ENCODE results near the gene CCN5.
"Not testable (repeated sequence)": the region's sequence is repeated elsewhere in the genome, so short reads cannot be mapped to it uniquely, and the experiment has no call there.

CCN5 gene

DNA sequence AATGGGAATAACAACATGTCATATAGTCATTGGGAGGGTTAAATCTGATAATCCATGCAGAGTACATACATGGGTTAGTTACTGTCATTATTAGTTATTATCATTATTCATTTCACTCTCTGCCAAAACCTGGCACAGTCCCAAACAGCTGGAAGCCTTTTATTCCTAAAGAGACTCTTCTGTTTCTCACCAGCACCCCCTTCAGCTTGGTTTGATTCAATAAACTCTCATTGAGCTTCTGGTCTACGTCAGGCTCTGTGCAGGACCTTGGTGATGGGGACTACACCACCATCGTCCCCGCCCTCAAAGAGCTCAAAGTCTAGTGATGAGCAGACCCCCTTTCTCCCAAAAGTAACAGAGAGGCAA, 32.8 kb downstream of the CCN5 start:
- Histone ChIP-seq H3K27ac (no peak overlapping the region), H3K4me3 (no peak overlapping the region)

DNA sequence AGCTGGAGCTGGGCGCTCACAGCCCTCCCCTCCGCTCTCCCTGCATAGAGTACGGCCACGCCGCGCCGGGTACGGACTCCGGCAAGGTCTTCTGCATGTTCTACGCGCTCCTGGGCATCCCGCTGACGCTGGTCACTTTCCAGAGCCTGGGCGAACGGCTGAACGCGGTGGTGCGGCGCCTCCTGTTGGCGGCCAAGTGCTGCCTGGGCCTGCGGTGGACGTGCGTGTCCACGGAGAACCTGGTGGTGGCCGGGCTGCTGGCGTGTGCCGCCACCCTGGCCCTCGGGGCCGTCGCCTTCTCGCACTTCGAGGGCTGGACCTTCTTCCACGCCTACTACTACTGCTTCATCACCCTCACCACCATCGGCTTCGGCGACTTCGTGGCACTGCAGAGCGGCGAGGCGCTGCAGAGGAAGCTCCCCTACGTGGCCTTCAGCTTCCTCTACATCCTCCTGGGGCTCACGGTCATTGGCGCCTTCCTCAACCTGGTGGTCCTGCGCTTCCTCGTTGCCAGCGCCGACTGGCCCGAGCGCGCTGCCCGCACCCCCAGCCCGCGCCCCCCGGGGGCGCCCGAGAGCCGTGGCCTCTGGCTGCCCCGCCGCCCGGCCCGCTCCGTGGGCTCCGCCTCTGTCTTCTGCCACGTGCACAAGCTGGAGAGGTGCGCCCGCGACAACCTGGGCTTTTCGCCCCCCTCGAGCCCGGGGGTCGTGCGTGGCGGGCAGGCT, 35.1 kb downstream of the CCN5 start:
- Histone ChIP-seq H3K4me3 (no peak overlapping the region), H3K27ac (no peak overlapping the region)

DNA sequence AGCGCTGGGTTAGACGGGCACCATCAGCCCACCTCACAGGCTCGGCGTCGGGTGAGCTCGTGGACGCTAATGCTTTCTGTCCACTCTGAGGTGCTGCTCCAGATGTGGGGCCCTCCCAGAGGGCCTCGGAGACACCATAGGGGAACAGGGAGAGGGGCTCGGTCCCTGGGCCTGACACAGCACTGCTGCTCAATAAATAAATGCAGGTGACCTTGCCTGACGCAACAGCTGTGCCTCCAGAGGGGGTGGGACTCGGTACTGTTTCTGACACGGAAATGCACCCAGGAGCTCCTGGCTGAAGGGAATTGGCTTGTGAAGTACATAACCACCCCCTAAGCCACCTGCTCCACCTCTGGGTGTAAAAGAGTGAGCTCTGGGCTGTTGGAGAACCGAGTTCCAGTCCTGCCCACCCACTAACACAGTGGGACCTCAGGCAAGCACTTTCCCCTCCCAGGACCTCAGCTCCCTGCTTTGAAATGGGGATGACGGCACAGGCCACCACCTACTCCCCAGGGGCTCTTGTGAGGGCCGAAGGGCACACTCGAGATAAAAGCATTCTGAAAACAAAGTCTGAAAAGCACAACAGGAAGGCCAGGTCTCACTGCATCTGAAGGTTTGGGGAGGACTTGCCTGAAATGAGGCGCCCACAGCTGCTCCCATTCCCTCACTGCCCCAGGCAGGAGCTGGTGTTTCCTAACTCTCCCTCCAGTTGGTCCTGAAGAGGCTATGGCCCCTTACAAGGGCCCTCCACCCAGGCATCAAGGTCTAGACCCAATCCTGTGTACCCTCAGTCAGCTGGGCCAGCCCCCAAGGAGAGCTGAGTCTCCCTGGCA, 37.1 kb downstream of the CCN5 start:
- Histone ChIP-seq H3K4me3 (no peak overlapping the region), H3K27ac (no peak overlapping the region)

DNA sequence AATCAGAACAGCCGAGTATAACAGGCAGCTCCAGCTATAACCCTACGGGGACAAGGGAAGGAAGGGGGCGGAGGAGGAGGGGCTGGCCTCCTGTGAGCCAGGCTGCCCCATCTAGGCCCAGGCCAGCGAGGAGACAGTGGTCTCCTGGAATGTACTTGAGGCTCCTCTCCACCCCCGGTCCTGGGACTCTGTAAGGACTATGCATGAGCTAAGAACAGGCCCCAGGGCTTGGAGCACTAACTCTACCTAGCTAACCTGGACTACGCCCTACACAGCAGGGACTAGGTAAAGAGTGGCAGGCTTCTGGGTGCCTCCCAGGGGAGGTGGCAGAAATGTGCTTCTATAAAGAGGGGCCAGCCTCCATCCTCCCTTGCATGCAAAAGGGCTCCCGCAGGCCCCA, 39.4 kb downstream of the CCN5 start:
- H3K27ac ChIP-seq: no peak overlapping the region
- H3K4me3 ChIP-seq: no peak overlapping the region

DNA sequence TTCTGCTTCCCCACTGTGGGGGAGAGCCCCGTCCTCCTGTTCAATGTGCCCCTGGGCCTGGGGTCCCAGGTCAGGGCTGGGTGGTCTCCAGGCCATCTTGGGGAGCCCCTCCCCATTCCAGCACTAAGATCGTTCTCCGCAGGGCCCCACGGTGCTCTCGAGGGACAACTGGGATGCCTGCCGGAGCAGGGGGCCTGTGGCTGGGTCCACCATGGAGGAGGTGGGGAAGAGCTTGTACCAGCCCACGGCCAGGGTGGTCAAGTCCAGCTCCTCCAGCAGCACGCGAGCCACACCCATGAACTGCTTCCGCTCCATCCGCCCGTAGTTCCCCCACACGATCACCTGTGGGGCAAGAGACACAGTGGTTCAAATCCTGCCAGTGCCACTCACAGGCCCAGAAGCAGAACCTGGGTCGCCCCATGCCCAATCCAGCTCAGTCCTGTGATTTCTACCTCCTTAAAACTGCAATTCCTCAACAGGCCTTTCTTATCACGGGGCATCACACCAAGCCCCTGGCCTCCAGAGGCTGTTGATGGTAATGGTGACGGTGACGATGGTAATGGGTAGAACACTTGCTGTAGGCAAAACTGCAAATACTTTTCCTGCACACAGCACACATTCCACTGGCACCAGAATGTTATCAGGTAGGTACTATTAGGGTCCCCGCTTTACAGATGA, 41.0 kb downstream of the CCN5 start:
- H3K4me3 ChIP-seq: no peak overlapping the region

DNA sequence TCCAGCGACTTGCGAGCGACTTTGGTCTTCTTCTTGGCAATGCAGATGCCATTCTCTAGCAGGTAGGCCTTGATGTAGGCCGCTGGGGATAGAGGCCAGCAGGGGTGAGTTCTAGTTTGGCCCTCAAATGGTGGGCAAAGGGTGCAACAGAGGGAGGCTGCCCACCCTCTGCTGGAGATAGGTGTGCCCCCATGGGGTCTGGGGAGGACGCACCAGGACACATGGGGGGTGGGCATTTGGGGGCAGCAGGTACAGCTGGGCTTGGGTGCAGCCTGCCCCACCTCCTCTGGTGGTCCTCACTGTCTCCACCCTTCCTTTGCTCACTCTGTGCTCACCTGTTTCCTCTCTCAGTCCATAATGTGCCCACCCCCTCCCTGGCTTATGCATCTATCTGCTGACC, 41.8 kb downstream of the CCN5 start:
- H3K4me3 ChIP-seq: no peak overlapping the region
- H3K27ac ChIP-seq: no peak overlapping the region

More for the DNA sequence above, 41.0 kb downstream of the CCN5 start:
- no peak overlapping the region for H3K27ac ChIP-seq

- no peak overlapping the region for H3K27ac ChIP-seq
These were observed 43.3 kb downstream of the CCN5 start for GRCh38 chr20:44758247-44759101.

GRCh38 chr20:44759595-44759994, 44.4 kb downstream of the CCN5 start:
- Histone ChIP-seq H3K27ac (no peak overlapping the region), H3K4me3 (no peak overlapping the region)

More at GRCh38 chr20:44758247-44759101, 43.3 kb downstream of the CCN5 start:
- no peak overlapping the region for H3K4me3 ChIP-seq

- Histone ChIP-seq H3K4me3 (no peak overlapping the region), H3K27ac (no peak overlapping the region)
These were observed 46.3 kb downstream of the CCN5 start for GRCh38 chr20:44761423-44761822.

GRCh38 chr20:44762466-44763140, 47.4 kb downstream of the CCN5 start:
- no peak overlapping the region for H3K4me3 ChIP-seq
- H3K27ac ChIP-seq: peak overlapping the region in 1 of 21 experiments; percentile 49

GRCh38 chr20:44763798-44764197, 48.6 kb downstream of the CCN5 start:
- not testable (repeated sequence) for H3K4me3 ChIP-seq, H3K27ac ChIP-seq

- H3K27ac ChIP-seq: no peak overlapping the region
- no peak overlapping the region for H3K4me3 ChIP-seq
These were observed 49.9 kb downstream of the CCN5 start for GRCh38 chr20:44765091-44765490.

- H3K4me3 ChIP-seq: no peak overlapping the region
- no peak overlapping the region for H3K27ac ChIP-seq
These were observed 50.7 kb downstream of the CCN5 start for GRCh38 chr20:44765701-44766347.

DNA sequence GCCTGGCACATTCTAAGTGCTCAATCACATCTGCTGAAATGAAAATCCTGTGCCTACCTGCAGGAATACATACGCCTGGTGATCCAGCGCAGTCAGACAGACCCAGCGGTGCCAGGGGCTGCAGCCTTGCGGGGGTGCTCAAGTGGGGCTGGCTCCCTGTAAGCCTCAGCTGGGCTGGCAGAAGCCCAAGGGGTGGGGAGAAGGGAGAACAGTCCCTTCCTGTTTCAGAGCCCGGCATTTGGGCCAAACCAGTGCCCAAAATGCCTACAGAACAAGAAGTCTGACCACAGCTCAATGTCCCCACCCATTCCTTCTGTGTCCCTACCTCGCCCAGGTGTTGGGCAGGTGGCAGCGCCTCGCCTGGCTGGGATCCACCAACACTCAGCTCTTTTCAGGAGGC, 53.1 kb downstream of the CCN5 start:
- Histone ChIP-seq H3K4me3 (no peak overlapping the region), H3K27ac (no peak overlapping the region)

GRCh38 chr20:44768854-44769480, 53.8 kb downstream of the CCN5 start:
- Histone ChIP-seq H3K4me3 (no peak overlapping the region), H3K27ac (no peak overlapping the region)

DNA sequence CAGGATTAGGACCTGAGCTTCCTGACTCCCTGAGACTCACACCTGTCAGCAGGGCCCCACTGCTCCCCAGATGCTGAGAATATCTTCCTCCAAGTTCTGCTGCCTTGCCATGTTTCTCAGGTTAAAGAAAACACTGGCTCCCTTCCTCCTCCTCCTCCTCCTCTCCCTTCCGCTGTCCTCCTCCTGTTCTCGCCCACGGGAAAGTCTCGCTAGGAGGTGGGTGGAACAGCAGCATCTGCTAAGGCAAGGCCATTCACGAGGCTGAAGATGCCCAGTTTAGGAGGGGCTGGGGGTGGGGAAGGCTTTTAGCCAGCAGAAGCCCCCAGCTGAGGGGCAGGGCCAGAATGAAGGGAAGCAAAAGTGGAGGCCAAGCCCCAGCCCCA, 54.3 kb downstream of the CCN5 start:
- no peak overlapping the region for H3K27ac ChIP-seq

DNA sequence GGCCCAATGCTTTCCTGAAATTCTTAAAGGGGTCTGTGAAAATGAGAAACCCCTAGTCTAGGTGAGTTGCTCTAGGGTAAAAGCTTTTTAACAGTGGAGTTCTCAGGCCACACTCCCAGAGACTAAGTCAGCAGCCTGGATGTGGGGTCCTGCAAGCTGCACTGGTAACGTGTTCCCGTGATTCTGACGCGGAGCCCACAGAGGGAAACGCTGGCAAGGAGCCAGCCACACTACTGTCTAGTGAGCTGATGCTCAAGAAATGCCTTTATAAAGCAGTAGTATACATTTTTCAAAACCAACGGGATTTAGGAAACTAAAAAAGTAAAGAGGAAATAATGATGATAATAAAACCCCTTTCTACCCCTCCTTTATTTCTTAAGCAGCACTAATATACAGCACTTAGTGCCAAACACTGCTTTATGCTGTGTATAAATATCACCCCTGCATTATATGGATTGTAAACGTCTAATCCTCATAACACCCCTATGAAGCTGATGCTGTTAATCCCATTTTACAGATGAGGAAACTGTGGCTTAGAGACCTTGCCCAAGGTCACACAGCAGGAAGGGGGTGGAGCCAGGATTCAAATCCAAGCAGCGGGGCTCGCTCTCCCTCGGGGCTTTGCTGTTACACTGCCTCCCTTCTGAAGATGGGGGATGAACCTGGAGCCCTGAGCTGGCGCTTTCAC, 55.5 kb downstream of the CCN5 start:
- Histone ChIP-seq H3K27ac (no peak overlapping the region), H3K4me3 (no peak overlapping the region)

More for the DNA sequence above, 54.3 kb downstream of the CCN5 start:
- no peak overlapping the region for H3K4me3 ChIP-seq

GRCh38 chr20:44771172-44771535, 56.0 kb downstream of the CCN5 start:
- Histone ChIP-seq H3K27ac (no peak overlapping the region), H3K4me3 (no peak overlapping the region)
